ENCODE measurements around the gene VPS35L. TPM values are rescaled to one million over a fixed set of nuclear protein-coding genes. Genes with fewer than 3 reads are reported as not detected.

VPS35L gene
- total and polyA plus RNA-seq, 2 of the 13 experiments (the other 11 are each of a cell fraction or from before 2014, with no cell fraction given), result 1.4 to 1.6 TPM

DNA sequence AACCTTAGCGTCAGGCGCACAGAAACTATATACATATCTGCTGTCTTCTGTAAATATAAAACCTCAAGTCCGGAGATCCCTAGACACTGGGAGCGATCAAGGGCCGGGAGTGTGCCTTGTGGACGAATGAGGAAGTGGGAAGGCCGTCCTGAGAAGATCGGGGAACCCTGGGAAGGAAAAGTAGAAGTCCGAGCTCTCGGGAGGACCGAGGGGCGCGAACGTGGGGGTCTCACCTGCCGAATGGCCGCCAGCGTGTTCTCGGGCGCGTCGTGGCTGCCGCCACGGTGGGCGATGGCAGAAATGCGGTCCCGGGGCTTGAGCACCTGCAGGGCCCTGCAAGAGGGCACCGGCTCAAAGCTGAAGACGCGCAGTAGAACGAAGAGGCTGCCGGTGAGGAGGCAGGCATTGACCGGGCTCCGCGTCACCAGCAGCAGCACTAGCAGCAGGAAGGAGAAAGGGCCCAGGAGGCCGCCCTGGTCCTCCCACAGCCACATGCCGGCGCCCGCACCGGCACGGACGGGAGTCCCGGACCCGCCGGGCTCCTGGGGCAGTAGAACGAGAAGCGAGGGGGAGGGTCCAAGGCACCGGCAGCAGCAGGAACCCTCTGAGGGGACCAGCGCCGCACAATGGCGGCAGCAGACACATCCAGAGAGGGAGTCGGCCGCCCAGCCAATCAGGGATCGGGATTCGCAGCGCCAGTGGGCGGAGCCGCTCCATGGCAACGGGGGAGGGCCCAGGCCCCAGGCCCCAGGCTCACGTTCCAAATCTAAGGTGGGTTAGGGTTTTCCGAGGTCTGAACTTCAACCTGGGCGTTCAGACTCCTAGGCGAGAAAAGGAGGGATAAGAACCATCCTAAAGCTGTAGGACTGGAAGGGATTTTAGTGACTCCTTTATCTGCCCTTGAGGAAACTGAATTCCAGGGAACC is 33.8 kb upstream of the VPS35L start, which contains the start of gene GDE1 (continued):
- TF ChIP-seq ARHGAP35 (CRISPR knock-in tag; IDR thresholded peaks at IDR 0.05; ENCODE audit: borderline replicate concordance), result peak; percentile 79
- TF ChIP-seq TBL1XR1 (IDR thresholded peaks at IDR 0.05; ENCODE audit: borderline replicate concordance, low read length, partially characterized antibody), result no peak
- no peak for TF ChIP-seq CCAR2 (optimal IDR thresholded peaks at IDR 0.05; ENCODE audit: low read depth, low read length)
- peak; percentile 92; the same call in 1 of the 2 replicates for TF ChIP-seq ZNF572 (CRISPR knock-in tag; IDR thresholded peaks at IDR 0.05)
- peak; percentile 45 for TF ChIP-seq BRD4 (CRISPR knock-in tag; IDR thresholded peaks at IDR 0.05)
- TF ChIP-seq, protein P1, sequence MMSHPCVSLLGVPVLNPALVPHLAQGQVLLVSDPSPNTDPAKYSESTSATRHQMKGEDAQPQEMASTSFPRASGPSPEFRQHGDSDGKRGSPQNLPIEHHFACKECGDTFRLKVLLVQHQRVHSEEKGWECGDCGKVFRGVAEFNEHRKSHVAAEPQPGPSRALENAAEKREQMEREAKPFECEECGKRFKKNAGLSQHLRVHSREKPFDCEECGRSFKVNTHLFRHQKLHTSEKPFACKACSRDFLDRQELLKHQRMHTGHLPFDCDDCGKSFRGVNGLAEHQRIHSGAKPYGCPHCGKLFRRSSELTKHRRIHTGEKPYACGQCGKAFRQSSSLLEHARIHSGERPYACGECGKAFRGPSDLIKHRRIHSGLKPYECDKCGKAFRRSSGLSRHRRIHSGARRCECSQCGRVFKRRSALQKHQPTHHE (CRISPR knock-in tag; IDR thresholded peaks at IDR 0.05; ENCODE audit: borderline replicate concordance), result 0 out of 2 replicates have a peak, but pooled peaks have one; percentile 40
- peak; percentile 65; the same call in 1 of the 2 replicates for TF ChIP-seq AKAP8 (CRISPR knock-in tag; IDR thresholded peaks at IDR 0.05)
- TF ChIP-seq ZNF781 (CRISPR knock-in tag; IDR thresholded peaks at IDR 0.05; ENCODE audit: borderline replicate concordance, not compliant biosample characterization), result peak; percentile 77
- TF ChIP-seq RNF2 (conservative IDR thresholded peaks at IDR 0.05; ENCODE audit: low read depth), result peak; percentile 77; the same call in 1 of the 2 replicates
- TF ChIP-seq MAF1 (CRISPR knock-in tag; IDR thresholded peaks at IDR 0.05; ENCODE audit: borderline replicate concordance), result no peak; the same call in 1 of the 2 replicates
- TF ChIP-seq ZNF235 (CRISPR knock-in tag; IDR thresholded peaks at IDR 0.05; ENCODE audit: borderline replicate concordance), result peak; percentile 85; the same call in 1 of the 2 replicates
- no peak for TF ChIP-seq REXO4 (CRISPR knock-in tag; IDR thresholded peaks at IDR 0.05; ENCODE audit: borderline replicate concordance)
- no peak; the same call in 1 of the 2 replicates for TF ChIP-seq NCOR1 (IDR thresholded peaks at IDR 0.05; ENCODE audit: borderline replicate concordance, low read length)
- TF ChIP-seq ZNF660 (CRISPR knock-in tag; IDR thresholded peaks at IDR 0.05; ENCODE audit: borderline replicate concordance, low read depth), result no peak; the same call in 1 of the 2 replicates
- no peak for TF ChIP-seq SNAI1 (CRISPR knock-in tag; IDR thresholded peaks at IDR 0.05; ENCODE audit: borderline replicate concordance)
- TF ChIP-seq THRA (CRISPR knock-in tag; IDR thresholded peaks at IDR 0.05; ENCODE audit: borderline replicate concordance), result peak; percentile 71; the same call in 1 of the 2 replicates
- TF ChIP-seq EED (CRISPR knock-in tag; IDR thresholded peaks at IDR 0.05), result peak; percentile 63
- no peak for TF ChIP-seq PCBP1 (IDR thresholded peaks at IDR 0.05; ENCODE audit: borderline replicate concordance, low read depth, low read length)
- TF ChIP-seq SATB2 (CRISPR knock-in tag; IDR thresholded peaks at IDR 0.05), result peak; percentile 52; the same call in 1 of the 2 replicates
- TF ChIP-seq THAP7 (CRISPR knock-in tag; IDR thresholded peaks at IDR 0.05), result peak; percentile 41; the same call in 1 of the 2 replicates
- TF ChIP-seq GFI1 (CRISPR knock-in tag; IDR thresholded peaks at IDR 0.05; ENCODE audit: borderline replicate concordance), result peak; percentile 70
- TF ChIP-seq JUN (CRISPR knock-in tag; IDR thresholded peaks at IDR 0.05), result no peak
- peak; percentile 52; the same call in 1 of the 2 replicates for TF ChIP-seq MYNN (CRISPR knock-in tag; IDR thresholded peaks at IDR 0.05; ENCODE audit: low read depth)

All from HepG2 (cell line).